Stimulated activated CD8-positive, alpha-beta memory T cell treated with anti-CD3 and anti-CD28 coated beads, Interleukin-15, amount 100 ng/mL, for 48 hours (primary cell): ENCODE measurements around the gene CFAP68.

Experiments used
- DNase-seq, 2 donors: peaks; one replicate each; pipeline ENCODE4 v3.0.0-alpha.2; 2020; ENCODE audit warnings: low read depth in 2 of 2

The CFAP68 gene

GRCh38 chr11:111878849-111879636, at the start of gene CFAP68, which contains the start of gene FDXACB1:
CFAP68 (plus strand) TSS chr11:111879541; CDS start chr11:111879561, 20 bp downstream.
FDXACB1 (minus strand) TSS chr11:111879165; CDS start chr11:111879132, 33 bp downstream.
- peak; percentile 88 to 91 for DNase-seq

GRCh38 chr11:111833524-111833923, 45.8 kb upstream of the CFAP68 start:
- DNase-seq, result no peak

GRCh38 chr11:111834432-111835163, 44.7 kb upstream of the CFAP68 start:
- DNase-seq, result no peak

- no peak for DNase-seq
Measured at GRCh38 chr11:111835665-111836064, 43.7 kb upstream of the CFAP68 start.

- DNase-seq, result no peak
Measured at GRCh38 chr11:111836162-111836561, 43.2 kb upstream of the CFAP68 start.

GRCh38 chr11:111836721-111837120, 42.6 kb upstream of the CFAP68 start:
- no peak for DNase-seq

- no peak for DNase-seq
Measured at GRCh38 chr11:111837366-111837891, 41.9 kb upstream of the CFAP68 start.

- no peak for DNase-seq
Measured at GRCh38 chr11:111838054-111838453, 41.3 kb upstream of the CFAP68 start.

GRCh38 chr11:111840143-111840542, 39.2 kb upstream of the CFAP68 start:
- DNase-seq, result no peak

- peak; percentile 58 to 68 for DNase-seq
Measured at GRCh38 chr11:111841370-111842053, 37.8 kb upstream of the CFAP68 start.

- no peak for DNase-seq
Measured at GRCh38 chr11:111843661-111844060, 35.7 kb upstream of the CFAP68 start.

GRCh38 chr11:111845276-111846028, 33.9 kb upstream of the CFAP68 start:
- DNase-seq, result no peak

GRCh38 chr11:111846063-111846462, 33.3 kb upstream of the CFAP68 start:
- no peak for DNase-seq

- no peak for DNase-seq
Measured at GRCh38 chr11:111846636-111847035, 32.7 kb upstream of the CFAP68 start.

GRCh38 chr11:111849631-111850030, 29.7 kb upstream of the CFAP68 start:
- no peak for DNase-seq

GRCh38 chr11:111851067-111851466, 28.3 kb upstream of the CFAP68 start:
- DNase-seq, result no peak

- DNase-seq, result no peak
Measured at GRCh38 chr11:111851636-111852035, 27.7 kb upstream of the CFAP68 start.

GRCh38 chr11:111852103-111852502, 27.2 kb upstream of the CFAP68 start:
- no peak for DNase-seq

- no peak for DNase-seq
Measured at GRCh38 chr11:111855506-111855905, 23.8 kb upstream of the CFAP68 start.

GRCh38 chr11:111860257-111860656, 19.1 kb upstream of the CFAP68 start:
- no peak for DNase-seq

- no peak for DNase-seq
Measured at GRCh38 chr11:111870113-111870512, 9.2 kb upstream of the CFAP68 start.
